Measurements from ENCODE around the gene SCP2.
A peak's percentile ranks its signal among the peaks of the same experiment; 100 is the strongest.

SCP2 gene

DNA sequence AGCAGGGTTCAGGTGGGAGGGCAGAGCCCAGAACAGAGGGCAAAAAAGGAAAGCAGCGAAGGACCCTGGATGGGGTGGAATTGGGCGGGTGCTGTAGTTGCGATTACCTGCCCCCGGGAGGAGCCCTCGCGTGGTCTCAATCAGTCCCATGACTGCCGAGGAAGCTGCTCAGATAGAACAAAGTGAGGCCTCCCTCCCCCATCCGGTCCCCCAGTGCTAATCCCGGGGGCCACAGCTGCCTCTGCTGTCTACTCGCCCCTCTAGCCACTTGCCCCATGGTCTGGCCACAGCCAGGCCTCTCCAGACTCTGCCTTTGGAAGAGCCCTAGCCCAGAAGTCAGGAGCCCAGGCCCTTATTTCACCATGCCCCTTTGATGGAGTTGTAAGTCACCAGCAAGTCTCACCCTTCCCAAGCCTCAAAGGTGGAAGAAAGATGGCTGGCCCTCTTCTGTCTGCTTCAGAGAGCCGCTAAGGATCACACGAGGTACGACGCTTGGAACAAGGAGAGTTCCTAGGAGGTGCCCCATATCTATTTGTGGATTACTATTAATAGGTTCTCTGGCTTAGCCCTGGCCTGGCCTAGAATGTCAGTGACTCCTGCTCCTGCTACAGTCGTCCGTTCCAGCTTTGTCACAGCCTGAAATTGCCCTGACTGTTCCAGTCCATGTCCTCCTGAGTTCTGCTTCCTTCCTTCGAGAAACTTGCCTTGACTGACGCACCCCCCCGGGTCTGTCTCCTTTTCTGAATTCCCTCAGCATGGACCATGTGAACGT is 22.0 kb upstream of the SCP2 start:
- Histone ChIP-seq H3K4me2 (ENCODE audit: low read depth, low read length, poor library complexity, severe bottlenecking) (peak overlapping the region; percentile 38), H3K9me2 (replicated peaks; ENCODE audit: low read depth, low read length) (no peaks in the 10 kb centered on the region), H3K27me3 (ENCODE audit: insufficient read depth, low read length, poor library complexity, severe bottlenecking) (no peaks in the 10 kb centered on the region), H2AFZ (ENCODE audit: low read length) (peak overlapping the region; percentile 90), H3F3A (ENCODE audit: low read depth) (no peaks in the 10 kb centered on the region), H3K36me3 (ENCODE audit: insufficient read depth, low read length) (no peaks in the 10 kb centered on the region), H4K20me1 (ENCODE audit: insufficient read depth, low read length, poor library complexity, severe bottlenecking) (no peaks in the 10 kb centered on the region), H3K9me3 (ENCODE audit: insufficient read depth, low read depth, low read length) (no peaks in the 10 kb centered on the region), H3K9ac (ENCODE audit: low read depth, low read length, poor library complexity, severe bottlenecking) (no peak overlapping the region), H3K4me3 (ENCODE audit: low read length, poor library complexity, severe bottlenecking) (no peak overlapping the region), H3K4me1 (ENCODE audit: insufficient read depth, low read length, poor library complexity, severe bottlenecking) (peaks cover 3% of the 10 kb centered on the region), H3K79me2 (ENCODE audit: insufficient read depth, low read length) (no peaks in the 10 kb centered on the region)
- TF ChIP-seq EZH2phosphoT487 (IDR thresholded peaks at IDR 0.05; ENCODE audit: borderline replicate concordance): no peak
- TF ChIP-seq, protein P1, sequence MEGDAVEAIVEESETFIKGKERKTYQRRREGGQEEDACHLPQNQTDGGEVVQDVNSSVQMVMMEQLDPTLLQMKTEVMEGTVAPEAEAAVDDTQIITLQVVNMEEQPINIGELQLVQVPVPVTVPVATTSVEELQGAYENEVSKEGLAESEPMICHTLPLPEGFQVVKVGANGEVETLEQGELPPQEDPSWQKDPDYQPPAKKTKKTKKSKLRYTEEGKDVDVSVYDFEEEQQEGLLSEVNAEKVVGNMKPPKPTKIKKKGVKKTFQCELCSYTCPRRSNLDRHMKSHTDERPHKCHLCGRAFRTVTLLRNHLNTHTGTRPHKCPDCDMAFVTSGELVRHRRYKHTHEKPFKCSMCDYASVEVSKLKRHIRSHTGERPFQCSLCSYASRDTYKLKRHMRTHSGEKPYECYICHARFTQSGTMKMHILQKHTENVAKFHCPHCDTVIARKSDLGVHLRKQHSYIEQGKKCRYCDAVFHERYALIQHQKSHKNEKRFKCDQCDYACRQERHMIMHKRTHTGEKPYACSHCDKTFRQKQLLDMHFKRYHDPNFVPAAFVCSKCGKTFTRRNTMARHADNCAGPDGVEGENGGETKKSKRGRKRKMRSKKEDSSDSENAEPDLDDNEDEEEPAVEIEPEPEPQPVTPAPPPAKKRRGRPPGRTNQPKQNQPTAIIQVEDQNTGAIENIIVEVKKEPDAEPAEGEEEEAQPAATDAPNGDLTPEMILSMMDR (conservative IDR thresholded peaks at IDR 0.05; ENCODE audit: low read length): peak; percentile 76

DNA sequence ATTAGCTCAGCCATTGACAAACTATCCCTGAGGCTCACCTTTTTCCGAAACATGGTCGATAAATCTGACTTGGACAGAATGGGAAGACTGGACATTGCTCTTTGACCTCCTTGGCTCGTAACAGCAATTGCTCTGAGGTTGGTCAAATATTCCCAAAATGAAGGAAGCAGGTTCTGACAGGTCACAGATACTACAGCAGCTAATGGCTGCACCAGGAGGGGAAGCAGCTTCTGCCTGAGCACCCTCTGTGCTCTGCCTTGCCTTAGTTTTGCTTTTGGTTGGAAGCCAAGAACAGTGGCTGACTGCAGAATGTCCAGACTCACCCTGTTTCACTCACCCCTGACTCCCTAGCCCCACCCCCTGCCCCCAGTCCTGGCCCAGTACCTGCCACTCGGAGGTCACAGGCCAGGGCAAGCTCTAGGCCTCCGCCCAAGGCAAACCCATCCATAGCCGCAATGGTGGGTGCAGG is 20.9 kb upstream of the SCP2 start:
- no peaks in the 10 kb centered on the region for H3F3A ChIP-seq (ENCODE audit: low read depth)
- H3K9me3 ChIP-seq (ENCODE audit: insufficient read depth, low read depth, low read length): no peaks in the 10 kb centered on the region
- H3K9ac ChIP-seq (ENCODE audit: low read depth, low read length, poor library complexity, severe bottlenecking): no peak overlapping the region
- no peaks in the 10 kb centered on the region for H3K79me2 ChIP-seq (ENCODE audit: insufficient read depth, low read length)
- peaks cover 3% of the 10 kb centered on the region for H3K4me1 ChIP-seq (ENCODE audit: insufficient read depth, low read length, poor library complexity, severe bottlenecking)
- no peak for TF ChIP-seq EZH2phosphoT487 (IDR thresholded peaks at IDR 0.05; ENCODE audit: borderline replicate concordance)
- TF ChIP-seq, protein P1 (conservative IDR thresholded peaks at IDR 0.05; ENCODE audit: low read length): no peak
- H3K4me2 ChIP-seq (ENCODE audit: low read depth, low read length, poor library complexity, severe bottlenecking): no peak overlapping the region
- no peaks in the 10 kb centered on the region for H3K9me2 ChIP-seq (replicated peaks; ENCODE audit: low read depth, low read length)
- no peaks in the 10 kb centered on the region for H3K36me3 ChIP-seq (ENCODE audit: insufficient read depth, low read length)
- H2AFZ ChIP-seq (ENCODE audit: low read length): 0 out of 2 replicates have a peak overlapping the region, but pooled peaks have one; percentile 90
- H3K4me3 ChIP-seq (ENCODE audit: low read length, poor library complexity, severe bottlenecking): no peak overlapping the region
- H4K20me1 ChIP-seq (ENCODE audit: insufficient read depth, low read length, poor library complexity, severe bottlenecking): no peaks in the 10 kb centered on the region
- no peaks in the 10 kb centered on the region for H3K27me3 ChIP-seq (ENCODE audit: insufficient read depth, low read length, poor library complexity, severe bottlenecking)

DNA sequence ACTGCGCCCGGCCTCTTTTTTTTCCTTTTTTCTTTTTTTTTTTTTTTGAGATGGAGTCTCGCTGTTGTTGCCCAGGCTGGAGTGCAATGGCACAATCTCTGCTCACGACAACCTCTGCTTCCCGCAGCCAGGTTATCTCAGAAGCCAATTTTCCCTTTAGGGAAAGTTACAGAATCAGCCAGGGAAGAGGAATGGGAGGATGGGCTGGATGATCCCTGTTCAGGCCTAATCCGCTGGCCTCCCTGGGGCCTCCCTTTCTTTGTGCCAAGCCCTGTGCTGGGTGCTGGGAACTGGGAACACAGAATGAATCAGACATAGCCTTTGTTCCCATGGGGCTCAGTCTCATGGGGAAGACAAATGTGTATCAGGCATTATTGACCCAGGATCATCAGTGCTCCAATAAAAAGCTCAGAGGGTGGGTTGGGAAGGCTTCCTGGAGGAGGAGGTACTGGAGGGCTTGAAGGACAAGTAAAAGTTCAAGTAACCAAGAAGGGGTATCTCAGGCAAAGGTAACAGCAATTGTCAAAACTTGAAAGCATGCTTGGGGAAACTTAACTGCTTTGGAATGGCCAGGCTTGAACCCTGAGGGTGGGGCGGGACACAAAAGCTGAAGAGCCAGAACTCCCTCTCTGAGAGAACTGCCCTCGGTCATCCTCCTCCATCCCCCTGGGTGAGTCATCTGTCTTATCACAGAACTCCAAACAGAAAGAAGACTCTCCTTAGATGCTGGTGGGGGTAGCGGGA is 19.8 kb upstream of the SCP2 start:
- TF ChIP-seq, protein P1 (conservative IDR thresholded peaks at IDR 0.05; ENCODE audit: low read length): no peak
- TF ChIP-seq EZH2phosphoT487 (IDR thresholded peaks at IDR 0.05; ENCODE audit: borderline replicate concordance): no peak
- H3K4me2 ChIP-seq (ENCODE audit: low read depth, low read length, poor library complexity, severe bottlenecking): no peak overlapping the region
- no peaks in the 10 kb centered on the region for H4K20me1 ChIP-seq (ENCODE audit: insufficient read depth, low read length, poor library complexity, severe bottlenecking)

More for the DNA sequence above, 19.8 kb upstream of the SCP2 start:
- no peak overlapping the region for H2AFZ ChIP-seq (ENCODE audit: low read length)
- H3F3A ChIP-seq (ENCODE audit: low read depth): no peaks in the 10 kb centered on the region
- H3K4me3 ChIP-seq (ENCODE audit: low read length, poor library complexity, severe bottlenecking): no peak overlapping the region
- H3K27me3 ChIP-seq (ENCODE audit: insufficient read depth, low read length, poor library complexity, severe bottlenecking): no peaks in the 10 kb centered on the region
- H3K9me3 ChIP-seq (ENCODE audit: insufficient read depth, low read depth, low read length): no peaks in the 10 kb centered on the region
- no peaks in the 10 kb centered on the region for H3K9me2 ChIP-seq (replicated peaks; ENCODE audit: low read depth, low read length)
- no peaks in the 10 kb centered on the region for H3K36me3 ChIP-seq (ENCODE audit: insufficient read depth, low read length)
- peaks cover 3% of the 10 kb centered on the region for H3K4me1 ChIP-seq (ENCODE audit: insufficient read depth, low read length, poor library complexity, severe bottlenecking)
- H3K9ac ChIP-seq (ENCODE audit: low read depth, low read length, poor library complexity, severe bottlenecking): no peak overlapping the region
- no peaks in the 10 kb centered on the region for H3K79me2 ChIP-seq (ENCODE audit: insufficient read depth, low read length)

Measured in Loucy (cell line).